Keratinocyte (primary cell): ENCODE data around the gene CTNNA3. TPM values are rescaled to one million over a fixed set of nuclear protein-coding genes. Genes with fewer than 3 reads are reported as not detected.

ENCODE experiments used
- DNase-seq: peaks from one replicate; pipeline ENCODE4 v3.0.0-alpha.2; 2011; ENCODE audit warnings: low read depth, missing footprints, low spot score
- FAIRE-seq: peaks from 2 replicates; lab custom pipeline; 2011; peaks lifted over from hg19 to GRCh38; lab: Jason Lieb, UNC
- H2AFZ ChIP-seq: 2 replicates; pipeline ENCODE4 v1.6.0; 2012; ENCODE audit warnings: low read length, control low read depth, inconsistent platforms; ENCODE audit not compliant: control insufficient read depth
- H3K27ac ChIP-seq: 2 replicates; pipeline ENCODE4 v1.5.1; 2011; ENCODE audit warnings: low read length; ENCODE audit not compliant: control insufficient read depth, insufficient read depth
- H3K27me3 ChIP-seq: 3 replicates; pipeline ENCODE4 v1.6.0; 2011; ENCODE audit warnings: low read length; ENCODE audit not compliant: control insufficient read depth, insufficient read depth; ENCODE audit errors: extremely low read depth
- H3K36me3 ChIP-seq, 2 experiments: 2 replicates in 1 of 2; 3 replicates in 1 of 2; pipeline ENCODE4 v1.5.1; 2011; ENCODE audit warnings: low read length in 2 of 2, mild to moderate bottlenecking in 1 of 2; ENCODE audit not compliant: control insufficient read depth in 2 of 2, insufficient read depth in 2 of 2; ENCODE audit errors: extremely low read depth in 1 of 2
- H3K4me1 ChIP-seq: 3 replicates; pipeline ENCODE4 v1.5.1; 2011; ENCODE audit warnings: low read length; ENCODE audit not compliant: control insufficient read depth, insufficient read depth; ENCODE audit errors: extremely low read depth
- H3K4me2 ChIP-seq: 3 replicates; pipeline ENCODE4 v1.6.0; 2011; ENCODE audit warnings: low read depth, low read length; ENCODE audit not compliant: control insufficient read depth, insufficient read depth; ENCODE audit errors: extremely low read depth
- H3K4me3 ChIP-seq, 3 experiments: fragments of 200-600 bp in 1 of 3; sonication (generic) in 1 of 3; 2 replicates in 2 of 3; 3 replicates in 1 of 3; pipeline ENCODE4 v1.5.1; 2011 to 2016; ENCODE audit warnings: low read length in 3 of 3, mild to moderate bottlenecking in 3 of 3, control low read depth in 2 of 3, inconsistent platforms in 1 of 3, low read depth in 1 of 3, mixed read lengths in 1 of 3, mixed run types in 1 of 3, moderate library complexity in 1 of 3; ENCODE audit not compliant: control insufficient read depth in 2 of 3, insufficient read depth in 2 of 3; ENCODE audit errors: extremely low read depth in 1 of 3
- H3K79me2 ChIP-seq: 2 replicates; pipeline ENCODE4 v1.6.0; 2012; ENCODE audit warnings: low read length; ENCODE audit not compliant: control insufficient read depth, insufficient read depth
- H3K9ac ChIP-seq: 3 replicates; pipeline ENCODE4 v1.6.0; 2011; ENCODE audit warnings: low read length; ENCODE audit not compliant: control insufficient read depth, insufficient read depth; ENCODE audit errors: extremely low read depth
- H3K9me1 ChIP-seq: 3 replicates; pipeline ENCODE4 v1.6.0; 2011; ENCODE audit warnings: low read length; ENCODE audit not compliant: control insufficient read depth, insufficient read depth; ENCODE audit errors: extremely low read depth
- H3K9me3 ChIP-seq: 2 replicates; pipeline ENCODE4 v1.5.1; 2012; ENCODE audit warnings: low read depth, low read length; ENCODE audit not compliant: control insufficient read depth
- H4K20me1 ChIP-seq: 3 replicates; pipeline ENCODE4 v1.6.0; 2011; ENCODE audit warnings: low read length; ENCODE audit not compliant: control insufficient read depth, insufficient read depth; ENCODE audit errors: extremely low read depth
- EZH2 ChIP-seq: IDR thresholded peaks from one replicate; pipeline ENCODE4 v1.6.1; 2012; ENCODE audit warnings: inconsistent platforms, mild to moderate bottlenecking, low read length, moderate library complexity
- dilution Hi-C: fragments of 300-500 bp; cut with MboI; formaldehyde crosslinking; loops from one replicate; pipeline ENCODE4 v1.7.0; 2020; ENCODE audit warnings: low sequenced_read_pairs; ENCODE audit not compliant: extremely low pct_ligation_motif_present
- polyA plus RNA-seq, 5 experiments: library from polyadenylated mRNA; depleted of rRNA in 3 of 5; stranded (reverse) in 3 of 5; stranded (forward) in 1 of 5; unstranded in 1 of 5; fragments of >200 nt; gene quantifications; 1 replicate in 1 of 5; 2 replicates in 3 of 5; 3 replicates in 1 of 5; pipeline versions ENCODE4 v1.2.1 to v1.2.3, GENCODE V29; 2011 to 2012; ENCODE audit warnings: missing spikeins in 2 of 5, low read depth in 1 of 5, low replicate concordance in 1 of 5
- TF ChIP-seq, protein P1 (sequence below), 3 experiments: IDR thresholded peaks in 1 of 3; conservative IDR thresholded peaks in 1 of 3; optimal IDR thresholded peaks in 1 of 3; 2 replicates in 2 of 3; 3 replicates in 1 of 3; pipeline versions ENCODE3 to v1.5.1; 2011; ENCODE audit warnings: low read length in 3 of 3, mild to moderate bottlenecking in 3 of 3, moderate library complexity in 2 of 3, control low read depth in 1 of 3, inconsistent platforms in 1 of 3; ENCODE audit not compliant: insufficient read depth in 2 of 3; ENCODE audit errors: extremely low read depth in 1 of 3

The CTNNA3 gene
- polyA plus RNA-seq, 1 donor (not counting 4 experiments of a cell fraction or from before 2014, with no cell fraction given), result 0.01 TPM

DNA sequence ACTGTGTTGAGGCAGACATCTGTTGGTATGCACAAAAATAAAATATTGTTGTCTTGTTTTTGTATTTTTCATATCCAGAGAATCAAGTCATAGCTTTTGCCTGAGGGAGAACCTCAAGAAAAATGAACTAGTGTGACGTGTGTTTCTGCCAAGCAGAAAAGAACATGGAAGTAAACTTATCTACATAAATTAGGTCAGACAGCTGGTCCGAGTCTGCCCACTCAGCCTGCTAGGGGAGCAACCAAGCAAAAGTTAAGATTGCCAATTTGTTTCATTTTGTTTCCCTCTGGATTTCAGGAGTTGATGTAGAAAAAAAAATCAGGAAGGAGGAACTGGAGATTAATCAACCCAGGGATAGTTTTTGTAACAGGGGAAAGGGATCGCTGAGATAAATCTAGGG lies 1342.6 kb downstream of the CTNNA3 start:
- H3K9me3 ChIP-seq, result no peaks in the 10 kb centered on the region
- no peak overlapping the region for H3K9ac ChIP-seq
- dilution Hi-C loops, result no loop called here
- FAIRE-seq, result no peak
- no peaks in the 10 kb centered on the region for H4K20me1 ChIP-seq
- H3K36me3 ChIP-seq, result no peaks in the 10 kb centered on the region
- H3K4me1 ChIP-seq, result no peaks in the 10 kb centered on the region
- H3K27ac ChIP-seq, result no peak overlapping the region
- TF ChIP-seq, protein P1, sequence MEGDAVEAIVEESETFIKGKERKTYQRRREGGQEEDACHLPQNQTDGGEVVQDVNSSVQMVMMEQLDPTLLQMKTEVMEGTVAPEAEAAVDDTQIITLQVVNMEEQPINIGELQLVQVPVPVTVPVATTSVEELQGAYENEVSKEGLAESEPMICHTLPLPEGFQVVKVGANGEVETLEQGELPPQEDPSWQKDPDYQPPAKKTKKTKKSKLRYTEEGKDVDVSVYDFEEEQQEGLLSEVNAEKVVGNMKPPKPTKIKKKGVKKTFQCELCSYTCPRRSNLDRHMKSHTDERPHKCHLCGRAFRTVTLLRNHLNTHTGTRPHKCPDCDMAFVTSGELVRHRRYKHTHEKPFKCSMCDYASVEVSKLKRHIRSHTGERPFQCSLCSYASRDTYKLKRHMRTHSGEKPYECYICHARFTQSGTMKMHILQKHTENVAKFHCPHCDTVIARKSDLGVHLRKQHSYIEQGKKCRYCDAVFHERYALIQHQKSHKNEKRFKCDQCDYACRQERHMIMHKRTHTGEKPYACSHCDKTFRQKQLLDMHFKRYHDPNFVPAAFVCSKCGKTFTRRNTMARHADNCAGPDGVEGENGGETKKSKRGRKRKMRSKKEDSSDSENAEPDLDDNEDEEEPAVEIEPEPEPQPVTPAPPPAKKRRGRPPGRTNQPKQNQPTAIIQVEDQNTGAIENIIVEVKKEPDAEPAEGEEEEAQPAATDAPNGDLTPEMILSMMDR (optimal IDR thresholded peaks at IDR 0.05 in 1 of 3, IDR thresholded peaks at IDR 0.05 in 1 of 3, conservative IDR thresholded peaks at IDR 0.05 in 1 of 3; ENCODE audit: extremely low read depth in 1 of 3, insufficient read depth in 2 of 3, low read length in 3 of 3), result no peak
- TF ChIP-seq EZH2, result no peak
- no peaks in the 10 kb centered on the region for H3K27me3 ChIP-seq
- H3K9me1 ChIP-seq, result no peaks in the 10 kb centered on the region
- no peak overlapping the region for H3K4me2 ChIP-seq
- DNase-seq, result no peak
- H3K4me3 ChIP-seq, result no peak overlapping the region
- no peaks in the 10 kb centered on the region for H3K79me2 ChIP-seq
- H2AFZ ChIP-seq, result no peak overlapping the region

DNA sequence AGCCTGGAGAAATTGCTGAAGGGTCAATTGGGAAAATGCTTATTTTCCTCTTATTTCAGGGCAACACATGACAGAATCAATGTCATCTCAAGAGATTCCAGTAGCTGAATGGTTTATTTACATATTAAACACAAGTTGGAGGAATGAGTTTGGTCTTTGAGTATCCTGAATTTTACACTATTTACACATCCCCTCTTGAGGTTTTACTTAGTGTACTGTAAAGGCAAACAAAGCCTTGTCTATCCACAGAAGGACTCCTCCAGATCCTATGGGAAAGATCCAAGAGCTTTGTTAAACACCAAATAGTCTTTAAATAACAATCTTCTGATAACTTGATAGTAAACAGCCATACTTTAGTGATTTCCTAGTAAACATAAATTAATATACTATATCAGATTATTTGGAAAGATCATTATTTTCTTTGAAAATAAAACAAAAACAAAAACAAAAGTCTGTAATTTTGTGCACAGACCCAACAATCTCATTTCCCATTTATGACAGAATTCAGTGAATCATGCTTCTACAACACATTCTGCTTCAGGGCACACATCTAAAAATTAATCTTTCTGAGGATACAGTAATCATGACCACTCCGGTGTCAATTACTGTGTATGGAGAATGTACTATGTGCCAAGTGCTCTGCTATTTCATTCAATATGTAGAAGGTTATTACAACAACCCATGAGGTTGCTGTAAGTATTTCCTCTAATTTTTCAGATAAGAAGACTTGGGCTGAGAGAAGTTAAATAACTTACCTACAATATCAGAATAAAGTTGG lies 1345.2 kb downstream of the CTNNA3 start:
- no peak for FAIRE-seq
- H3K36me3 ChIP-seq, result no peaks in the 10 kb centered on the region
- H3K9ac ChIP-seq, result no peak overlapping the region
- no peaks in the 10 kb centered on the region for H3K4me1 ChIP-seq
- no peaks in the 10 kb centered on the region for H4K20me1 ChIP-seq
- H3K79me2 ChIP-seq, result no peaks in the 10 kb centered on the region
- H3K27me3 ChIP-seq, result no peaks in the 10 kb centered on the region
- no peaks in the 10 kb centered on the region for H3K9me3 ChIP-seq
- no peak overlapping the region for H3K4me2 ChIP-seq
- dilution Hi-C loops, result no loop called here
- H2AFZ ChIP-seq, result no peak overlapping the region
- TF ChIP-seq, protein P1 (optimal IDR thresholded peaks at IDR 0.05 in 1 of 3, IDR thresholded peaks at IDR 0.05 in 1 of 3, conservative IDR thresholded peaks at IDR 0.05 in 1 of 3; ENCODE audit: extremely low read depth in 1 of 3, insufficient read depth in 2 of 3, low read length in 3 of 3), result no peak
- no peak for TF ChIP-seq EZH2
- no peaks in the 10 kb centered on the region for H3K9me1 ChIP-seq
- no peak overlapping the region for H3K27ac ChIP-seq
- no peak overlapping the region for H3K4me3 ChIP-seq
- DNase-seq, result no peak
